CD14-positive monocyte (primary cell): ENCODE results near the gene ABCC9. TPM values are rescaled to one million over a fixed set of nuclear protein-coding genes. Genes with fewer than 3 reads are reported as not detected.
A peak's percentile ranks its signal among the peaks of the same experiment; 100 is the strongest.

Experiments used
- DNase-seq, 3 donors: peaks; one replicate each; pipeline ENCODE4 v3.0.0-alpha.2; 2011 to 2022
- H2AFZ ChIP-seq: 2 replicates; pipeline ENCODE4 v1.6.0; 2012; ENCODE audit warnings: mild to moderate bottlenecking, low read depth, low read length, inconsistent platforms; ENCODE audit not compliant: insufficient read depth, poor library complexity, severe bottlenecking
- H3K27ac ChIP-seq, 2 donors: 1 replicate in 1 of 2; 2 replicates in 1 of 2; pipeline ENCODE4 v1.5.1; 2012 to 2013; ENCODE audit warnings: low read length in 2 of 2, control low read depth in 1 of 2, inconsistent platforms in 1 of 2, low read depth in 1 of 2, mild to moderate bottlenecking in 1 of 2
- H3K27me3 ChIP-seq, 2 donors: one replicate each; pipeline versions ENCODE4 v1.6.0 to v1.6.1; 2011 to 2013; ENCODE audit warnings: low read length in 2 of 2; ENCODE audit not compliant: control insufficient read depth in 2 of 2, insufficient read depth in 2 of 2
- H3K36me3 ChIP-seq, 2 donors: replicated peaks in 1 of 2; 1 replicate in 1 of 2; 2 replicates in 1 of 2; pipeline versions ENCODE4 v1.5.1 to v1.6.1; 2012 to 2013; ENCODE audit warnings: low read length in 2 of 2, control low read depth in 1 of 2, inconsistent platforms in 1 of 2, mild to moderate bottlenecking in 1 of 2; ENCODE audit not compliant: insufficient read depth in 2 of 2, control insufficient read depth in 1 of 2
- H3K4me1 ChIP-seq, 2 donors: 1 replicate in 1 of 2; 2 replicates in 1 of 2; pipeline versions ENCODE4 v1.5.1 to v1.6.1; 2012 to 2013; ENCODE audit warnings: low read length in 2 of 2, control low read depth in 1 of 2, inconsistent platforms in 1 of 2, mild to moderate bottlenecking in 1 of 2, moderate library complexity in 1 of 2; ENCODE audit not compliant: insufficient read depth in 2 of 2, control insufficient read depth in 1 of 2
- H3K4me2 ChIP-seq: replicated peaks from 2 replicates; pipeline ENCODE3; 2012; ENCODE audit warnings: low read length, moderate library complexity, mild to moderate bottlenecking; ENCODE audit not compliant: poor library complexity, severe bottlenecking; ENCODE audit errors: extremely low read depth
- H3K4me3 ChIP-seq, 3 experiments: fragments of 200-600 bp in 1 of 3; sonication (generic) in 1 of 3; replicated peaks in 1 of 3; 1 replicate in 2 of 3; 2 replicates in 1 of 3; pipeline ENCODE4 v1.5.1; 2011 to 2013; ENCODE audit warnings: low read length in 3 of 3, mild to moderate bottlenecking in 3 of 3, control low read depth in 2 of 3, low read depth in 2 of 3, inconsistent platforms in 1 of 3, moderate library complexity in 1 of 3
- H3K79me2 ChIP-seq: 2 replicates; pipeline ENCODE4 v1.6.0; 2012; ENCODE audit warnings: mild to moderate bottlenecking, control low read depth, inconsistent platforms, low read length, moderate library complexity; ENCODE audit not compliant: insufficient read depth
- H3K9ac ChIP-seq: 2 replicates; pipeline ENCODE4 v1.6.0; 2017; ENCODE audit warnings: low read length, mild to moderate bottlenecking; ENCODE audit not compliant: insufficient read depth, poor library complexity, severe bottlenecking
- H3K9me3 ChIP-seq, 2 donors: replicated peaks in 1 of 2; 1 replicate in 1 of 2; 2 replicates in 1 of 2; pipeline versions ENCODE4 v1.5.1 to v1.6.1; 2012 to 2013; ENCODE audit warnings: low read length in 2 of 2, control low read depth in 1 of 2; ENCODE audit not compliant: control insufficient read depth in 1 of 2, insufficient read depth in 1 of 2
- H4K20me1 ChIP-seq: 2 replicates; pipeline ENCODE4 v1.6.0; 2012; ENCODE audit warnings: mild to moderate bottlenecking, low read length, control low read depth, moderate library complexity; ENCODE audit not compliant: insufficient read depth
- H3K27ac Mint-ChIP-seq, 7 donors: one replicate each; pipeline ENCODE4 v1.8.0; 2020; ENCODE audit warnings: mild to moderate bottlenecking in 7 of 7, mixed read lengths in 7 of 7, moderate library complexity in 6 of 7, inconsistent platforms in 2 of 7
- H3K27me3 Mint-ChIP-seq, 3 donors: one replicate each; pipeline ENCODE4 v1.8.0; 2021 to 2022; ENCODE audit warnings: low read depth in 3 of 3, mild to moderate bottlenecking in 3 of 3, mixed read lengths in 3 of 3, moderate library complexity in 3 of 3, inconsistent platforms in 1 of 3
- H3K36me3 Mint-ChIP-seq, 2 donors: one replicate each; pipeline ENCODE4 v1.8.0; 2020; ENCODE audit warnings: mixed read lengths in 2 of 2, inconsistent platforms in 1 of 2, mild to moderate bottlenecking in 1 of 2
- H3K4me1 Mint-ChIP-seq: one replicate; pipeline ENCODE4 v1.8.0; 2020; ENCODE audit warnings: mild to moderate bottlenecking, mixed read lengths
- H3K4me3 Mint-ChIP-seq, 2 donors: one replicate each; pipeline ENCODE4 v1.8.0; 2020; ENCODE audit warnings: mild to moderate bottlenecking in 2 of 2, mixed read lengths in 2 of 2, moderate library complexity in 1 of 2
- H3K9me3 Mint-ChIP-seq, 7 donors: one replicate each; pipeline ENCODE4 v1.8.0; 2020 to 2022; ENCODE audit warnings: mixed read lengths in 7 of 7, mild to moderate bottlenecking in 6 of 7, moderate library complexity in 6 of 7, inconsistent platforms in 2 of 7
- CTCF ChIP-seq: fragments of 200-600 bp; IDR thresholded peaks from one replicate; pipeline ENCODE4 v1.8.0; 2022; ENCODE audit warnings: antibody characterized with exemption, mild to moderate bottlenecking
- WGBS: methylation state at CpG from one replicate; pipeline ENCODE4 v1.1.5; 2013; ENCODE audit warnings: missing lambda C conversion rate; ENCODE audit not compliant: insufficient coverage; 5-methylcytosine and 5-hydroxymethylcytosine counted together
- intact Hi-C, 2 donors: fragments of 100-400 bp; cut with micrococcal nuclease; formaldehyde crosslinking; loops; one replicate each; pipeline versions ENCODE4 v1.15.0 to v1.15.1; 2023
- polyA plus RNA-seq, 3 donors: library from polyadenylated mRNA; depleted of rRNA in 1 of 3; unstranded in 2 of 3; stranded (reverse) in 1 of 3; fragments of 300-500 nt in 2 of 3; fragments of >200 nt in 1 of 3; fragmentation: Illumina TruSeq in 2 of 3; gene quantifications; 1 replicate in 2 of 3; 2 replicates in 1 of 3; pipeline ENCODE4 v1.2.3, GENCODE V29; 2012 to 2021

Gene ABCC9
- polyA plus RNA-seq, 3 donors, result not detected

- H3K4me3 Mint-ChIP-seq, result peak overlapping the region in 1 of 2 donors; percentile 5
- Histone ChIP-seq H3K27ac (no peak overlapping the region), H3K36me3 (no peaks in the 10 kb centered on the region), H2AFZ (no peak overlapping the region), H3K9ac (no peak overlapping the region), H4K20me1 (no peaks in the 10 kb centered on the region), H3K79me2 (no peaks in the 10 kb centered on the region), H3K9me3 (peaks cover 6 to 25% of the 10 kb centered on the region in 2 donors), H3K27me3 (peaks cover 47 to 53% of the 10 kb centered on the region in 2 donors), H3K4me1 (no peaks in the 10 kb centered on the region), H3K4me2 (no peak overlapping the region), H3K4me3 (no peak overlapping the region)
- peaks cover 12% of the 10 kb centered on the region for H3K4me1 Mint-ChIP-seq
- peaks cover 0 to 3% of the 10 kb centered on the region in 2 donors for H3K36me3 Mint-ChIP-seq
- intact Hi-C loops, result no loop called here
- H3K9me3 Mint-ChIP-seq, result peaks cover 0 to 24% (median 12%) of the 10 kb centered on the region in 7 donors
- WGBS, result no CpG with 5 or more reads among the region's 4 CpGs
- TF ChIP-seq CTCF, result no peak
- peaks cover 44 to 56% (median 49%) of the 10 kb centered on the region in 3 donors for H3K27me3 Mint-ChIP-seq
- H3K27ac Mint-ChIP-seq, result no peak overlapping the region
- no peak for DNase-seq
These were observed 1.8 kb downstream of the ABCC9 start for GRCh38 chr12:21939435-21939834.

- H3K79me2 ChIP-seq, result no peaks in the 10 kb centered on the region
- no peak overlapping the region for H2AFZ ChIP-seq
- Mint-ChIP-seq H3K27me3 (peaks cover 40 to 52% (median 45%) of the 10 kb centered on the region in 3 donors), H3K27ac (no peak overlapping the region), H3K9me3 (peaks cover 0 to 22% (median 12%) of the 10 kb centered on the region in 7 donors), H3K4me3 (peak overlapping the region in 1 of 2 donors; percentile 37), H3K4me1 (peaks cover 12% of the 10 kb centered on the region), H3K36me3 (peaks cover 0 to 3% of the 10 kb centered on the region in 2 donors)
- no peaks in the 10 kb centered on the region for H3K4me1 ChIP-seq
- H3K9ac ChIP-seq, result no peak overlapping the region
- no peak for TF ChIP-seq CTCF
- H3K4me3 ChIP-seq, result no peak overlapping the region
- no peak for DNase-seq
- H3K9me3 ChIP-seq, result peaks cover 6 to 25% of the 10 kb centered on the region in 2 donors
- H3K4me2 ChIP-seq, result no peak overlapping the region
- no peak overlapping the region for H3K27ac ChIP-seq
- H4K20me1 ChIP-seq, result no peaks in the 10 kb centered on the region
- 87% methylated on average over 5 of the region's 7 CpGs for WGBS
- intact Hi-C loops, result no loop called here
- H3K36me3 ChIP-seq, result no peaks in the 10 kb centered on the region
- H3K27me3 ChIP-seq, result peaks cover 47 to 51% of the 10 kb centered on the region in 2 donors
These were observed 2.3 kb downstream of the ABCC9 start for GRCh38 chr12:21938879-21939278.
